Measurements from ENCODE around the gene OTOG. TPM values are rescaled to one million over a fixed set of nuclear protein-coding genes. Genes with fewer than 3 reads are reported as not detected.
A peak's percentile ranks its signal among the peaks of the same experiment; 100 is the strongest.

Gene OTOG
- total and polyA plus RNA-seq, 2 of the 8 experiments (the other 6 are each of a cell fraction or from before 2014, with no cell fraction given), result 0.41 to 1.5 TPM

- Histone ChIP-seq H4K20me1 (replicated peaks in 1 of 2; ENCODE audit: control insufficient read depth in 1 of 2, insufficient read depth in 2 of 2, low read length in 2 of 2) (peaks cover 0 to 2% of the 10 kb centered on the region in 2 experiments), H2AFZ (ENCODE audit: low read length) (no peak overlapping the region), H3K4me3 (ENCODE audit: extremely low read depth in 1 of 4, insufficient read depth in 2 of 4, low read depth in 3 of 4, low read length in 4 of 4) (no peak overlapping the region), H3K27me3 (replicated peaks in 1 of 4; ENCODE audit: control insufficient read depth in 3 of 4, extremely low read depth in 1 of 4, insufficient read depth in 3 of 4, low read length in 3 of 4) (no peaks in the 10 kb centered on the region), H3K4me2 (ENCODE audit: insufficient read depth in 1 of 2, low read depth in 2 of 2, low read length in 2 of 2) (no peak overlapping the region), H3K14ac (ENCODE audit: insufficient read length) (no peak overlapping the region), H3K23me2 (ENCODE audit: low read depth, low read length) (no peaks in the 10 kb centered on the region), H4K8ac (ENCODE audit: extremely low read depth, insufficient read depth, low read length) (peak overlapping the region; percentile 22), H3K18ac (ENCODE audit: extremely low read depth, low read length) (no peak overlapping the region), H3K27ac (ENCODE audit: low read depth, low read length) (no peak overlapping the region), H4K5ac (ENCODE audit: insufficient read length, low read depth, low read length) (no peak overlapping the region), H3K79me2 (ENCODE audit: control insufficient read depth in 1 of 2, insufficient read depth in 2 of 2, low read length in 2 of 2) (no peaks in the 10 kb centered on the region), H2BK15ac (ENCODE audit: low read length) (no peak overlapping the region), H3K56ac (replicated peaks; ENCODE audit: insufficient read length, low read depth, low read length) (no peak overlapping the region), H3K9me3 (ENCODE audit: insufficient read depth in 2 of 2, low read depth in 1 of 2, low read length in 1 of 2) (no peaks in the 10 kb centered on the region; a peak in 1 of 4 replicates), H2BK5ac (ENCODE audit: low read depth, low read length) (no peak overlapping the region), H3K23ac (ENCODE audit: insufficient read length) (no peak overlapping the region), H3K4me1 (replicated peaks in 1 of 4; ENCODE audit: control insufficient read depth in 3 of 4, insufficient read depth in 4 of 4, low read length in 3 of 4) (peaks cover 0 to 12% (median 3%) of the 10 kb centered on the region in 4 experiments), H3K36me3 (ENCODE audit: control insufficient read depth in 2 of 4, insufficient read depth in 4 of 4, low read length in 3 of 4) (no peaks in the 10 kb centered on the region), H3K4ac (replicated peaks; ENCODE audit: insufficient read length, low read depth, low read length) (no peak overlapping the region), H2BK12ac (ENCODE audit: low read depth, low read length) (no peak overlapping the region), H3K79me1 (ENCODE audit: low read depth, low read length) (no peaks in the 10 kb centered on the region), H3K9ac (replicated peaks in 1 of 4; ENCODE audit: extremely low read depth in 1 of 4, low read depth in 3 of 4, low read length in 3 of 4) (no peak overlapping the region), H2BK20ac (ENCODE audit: low read length) (no peak overlapping the region), H4K91ac (replicated peaks; ENCODE audit: insufficient read length, low read length) (no peak overlapping the region), H2BK120ac (replicated peaks; ENCODE audit: low read depth, low read length) (no peak overlapping the region), H2AK5ac (ENCODE audit: low read depth, low read length) (no peak overlapping the region)
- ChIA-PET CTCF (ENCODE audit: partially characterized antibody) (interaction anchor here (0.8 to 6.1 kb wide), 4 partner anchors 10 to 23 kb away, joined by 3 to 54 read pairs (median 4); no protein-coding TSS in a partner anchor), POLR2A (ENCODE audit: partially characterized antibody) (no interaction called here)
- DNase-seq (ENCODE audit: low read depth in 1 of 2, low spot score in 2 of 2), result no peak
- no peak for FAIRE-seq
- 95% methylated on average over 7 of the region's 7 CpGs; no CpG with 5 or more reads in 1 of the 2 experiments for WGBS, 2 experiments (ENCODE audit: extremely low coverage in 1 of 2, insufficient coverage in 1 of 2, insufficient read length in 1 of 2, insufficient replicate concordance in 2 of 2, low coverage in 1 of 2, low lambda C conversion rate in 2 of 2, missing lambda C conversion rate in 1 of 2)
- TF ChIP-seq FOSL1 (IDR thresholded peaks at IDR 0.05; ENCODE audit: insufficient read depth, low read depth, low read length) (no peak), SP2 (IDR thresholded peaks at IDR 0.05; ENCODE audit: low read length) (no peak), HDAC6 (IDR thresholded peaks at IDR 0.05; ENCODE audit: low read depth, low read length) (no peak), NRF1 (IDR thresholded peaks at IDR 0.05; ENCODE audit: low read depth, low read length) (no peak), ASH2L (IDR thresholded peaks at IDR 0.05; ENCODE audit: low read length) (no peak), POU5F1 (IDR thresholded peaks at IDR 0.05; ENCODE audit: low read depth, low read length) (no peak), SAP30 (IDR thresholded peaks at IDR 0.05; ENCODE audit: insufficient read depth, insufficient replicate concordance, low read length) (no peak), ATF3 (IDR thresholded peaks at IDR 0.05; ENCODE audit: insufficient read depth, low read depth, low read length) (no peak), JUND (IDR thresholded peaks at IDR 0.05; ENCODE audit: low read length) (no peak), NANOG (IDR thresholded peaks at IDR 0.05; ENCODE audit: insufficient read depth, low read depth, low read length, poor library complexity, severe bottlenecking) (no peak), MAX (IDR thresholded peaks at IDR 0.05) (no peak), E2F6 (IDR thresholded peaks at IDR 0.05) (no peak)
Measured at GRCh38 chr11:17579451-17579850, 32.4 kb downstream of the OTOG start.
